ENCODE measurements around the gene BUB3.

Gene BUB3

DNA sequence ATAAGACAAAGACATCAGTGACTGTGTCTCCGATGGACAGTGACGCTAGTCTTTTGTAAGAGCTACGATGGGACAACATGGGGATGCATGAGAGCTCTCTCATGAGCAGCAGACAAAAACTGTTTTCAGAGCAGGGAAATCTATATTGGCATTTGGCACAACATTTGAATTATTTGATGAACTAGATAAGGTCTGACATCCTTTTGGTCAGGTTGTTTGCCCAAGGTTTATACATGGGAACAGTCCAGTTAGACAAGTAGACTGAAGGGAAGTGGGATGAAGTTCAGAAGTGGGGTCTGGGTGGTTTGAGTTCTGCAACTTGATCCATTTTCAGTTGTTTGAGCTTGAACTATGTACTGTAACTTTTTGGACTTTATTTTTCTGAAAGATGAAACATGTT lies 50.8 kb downstream of the BUB3 start:
- DNase-seq, result no peak

DNA sequence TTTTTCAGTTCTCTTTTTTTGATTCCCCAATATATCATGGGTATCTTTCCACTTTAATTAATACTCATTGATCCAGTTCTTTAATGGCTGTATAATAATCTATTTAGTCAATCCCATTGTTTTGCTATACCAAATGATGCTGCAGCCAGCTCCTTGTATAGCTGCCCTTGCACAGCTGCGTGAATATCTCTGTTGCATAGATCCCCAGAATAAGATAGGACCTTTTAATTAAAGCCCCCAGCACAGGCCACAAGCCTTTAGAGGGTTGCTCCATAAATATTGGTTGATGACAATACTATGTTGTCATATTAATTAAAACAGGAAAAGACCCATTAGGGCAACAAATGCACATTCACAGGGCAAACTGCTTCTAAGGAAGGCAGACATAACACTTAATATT lies 57.9 kb downstream of the BUB3 start:
- DNase-seq, result no peak

DNA sequence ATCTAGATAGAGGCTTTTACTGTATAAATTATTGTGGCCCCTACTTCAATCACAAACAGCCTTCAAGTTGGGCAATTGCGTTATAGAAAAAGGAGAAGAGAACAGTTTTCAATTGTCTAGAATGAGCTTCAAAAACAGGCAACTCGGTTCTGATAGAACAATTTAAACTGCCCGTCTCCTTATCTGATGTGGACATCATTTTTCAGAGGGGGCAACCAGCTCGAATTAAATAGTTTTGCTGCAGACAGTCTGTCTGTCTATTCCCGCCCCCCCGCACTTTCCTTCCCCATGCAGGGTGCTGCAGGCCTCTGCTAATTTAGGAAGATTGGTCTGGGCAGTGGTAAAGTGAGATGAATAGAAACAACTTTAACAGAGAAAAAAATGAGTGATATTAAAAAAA lies 58.4 kb downstream of the BUB3 start:
- no peak for DNase-seq

DNA sequence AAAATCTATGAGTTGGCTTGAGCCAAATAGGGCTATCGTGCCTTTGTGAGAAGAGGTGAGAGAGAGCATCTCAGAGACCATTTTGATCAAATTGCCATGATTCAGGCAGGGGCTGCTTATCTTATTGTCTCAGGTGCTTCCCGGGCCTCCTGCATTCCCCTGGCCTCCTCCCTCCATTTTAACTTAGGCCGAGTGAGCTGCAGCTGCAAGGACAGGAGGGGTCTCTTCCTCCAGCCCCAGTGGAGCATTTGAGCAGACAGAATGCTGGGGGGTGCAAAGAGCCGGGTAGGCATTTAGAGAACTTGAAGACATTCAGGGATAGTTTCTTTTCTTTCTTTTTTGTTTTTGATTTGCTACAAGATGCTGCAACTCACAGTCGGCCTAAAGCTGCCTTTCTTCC lies 59.0 kb downstream of the BUB3 start:
- DNase-seq, result no peak
